HG03108 (cell line): ENCODE data around the gene CCDC77.
"Not testable (repeated sequence)": the region's sequence is repeated elsewhere in the genome, so short reads cannot be mapped to it uniquely, and the experiment has no call there.

Source experiments
- ATAC-seq: cut with Tn5 transposase; IDR thresholded peaks from one replicate; pipeline ENCODE4 v1.9.1; 2021; ENCODE audit warnings: moderate library complexity; ENCODE audit not compliant: unreplicated experiment

The CCDC77 gene

DNA sequence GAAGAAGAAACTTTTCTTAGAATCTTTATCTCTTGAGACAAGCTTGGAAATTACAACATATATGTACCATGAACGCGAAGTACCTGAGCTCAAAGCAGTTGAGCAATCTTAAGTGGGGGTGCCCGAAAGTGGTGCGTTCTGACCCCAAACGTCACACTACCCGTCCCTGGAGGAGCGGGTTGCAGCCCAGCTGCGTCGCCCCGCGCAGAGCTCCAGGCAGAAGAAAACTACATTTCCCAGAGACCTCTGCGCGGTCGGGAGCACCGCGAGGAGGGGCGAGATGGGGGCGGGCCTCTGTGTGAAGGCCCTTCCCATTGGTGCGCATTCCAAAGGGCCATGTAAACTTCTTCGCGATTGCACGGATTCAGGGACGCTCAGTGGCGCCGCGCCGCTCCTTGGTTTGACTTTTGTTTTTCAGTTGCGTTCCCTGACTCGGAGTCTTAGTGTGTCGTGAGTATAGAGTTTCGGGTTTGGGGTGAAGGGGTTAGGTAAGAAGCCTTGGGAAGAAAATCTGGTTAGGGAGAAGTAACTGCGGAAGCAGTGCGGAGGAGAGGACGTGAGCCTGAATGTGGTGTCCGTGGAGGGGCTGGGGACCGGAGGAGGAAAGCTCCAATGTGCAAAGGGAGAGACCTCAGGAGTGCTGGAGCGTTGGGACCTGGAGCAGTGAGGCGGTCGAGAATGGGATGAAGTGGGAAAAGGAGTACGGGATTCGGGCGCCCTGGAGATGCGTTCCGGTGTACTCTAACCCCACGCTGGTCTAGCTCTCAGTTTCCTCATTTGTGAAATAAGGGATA is at the start of gene CCDC77:
TSS of gene CCDC77 (plus strand) at position 410 of the 794 bp plus-strand sequence. CDS start 7,740 bp downstream, outside the sequence.
- ATAC-seq: peak; percentile 94

DNA sequence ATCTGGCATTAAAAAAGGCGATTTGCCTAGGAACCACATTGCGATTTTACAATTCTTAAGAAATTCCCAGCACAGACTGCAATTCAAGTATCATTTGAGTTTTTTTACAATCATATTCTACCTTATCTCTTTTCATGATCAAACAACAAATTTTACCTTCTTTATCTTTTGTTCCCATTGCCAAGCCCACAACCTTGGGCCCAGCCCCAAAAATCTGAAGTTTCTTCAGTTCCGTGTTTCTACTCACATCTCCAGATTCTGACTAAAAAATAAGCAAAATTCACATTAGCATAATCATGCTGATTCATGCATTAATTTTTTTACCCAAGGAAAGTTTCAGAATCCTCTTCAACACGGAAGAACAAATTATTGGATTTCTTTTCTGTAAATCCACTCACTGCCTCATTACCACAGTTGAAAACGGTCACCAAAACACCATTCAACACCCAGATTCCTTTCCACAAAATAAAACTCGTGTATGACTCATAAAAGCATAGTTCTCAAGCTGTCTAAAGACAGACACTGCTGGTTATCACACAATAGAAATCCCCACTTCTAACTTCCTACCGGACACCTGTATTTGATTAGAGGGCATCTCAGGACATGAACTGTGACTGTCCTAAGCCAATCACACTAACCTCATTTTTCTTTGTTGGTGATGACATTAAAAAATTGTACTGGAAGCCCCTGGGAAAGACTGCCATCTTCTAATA is 45.0 kb upstream of the CCDC77 start:
- ATAC-seq: no peak

DNA sequence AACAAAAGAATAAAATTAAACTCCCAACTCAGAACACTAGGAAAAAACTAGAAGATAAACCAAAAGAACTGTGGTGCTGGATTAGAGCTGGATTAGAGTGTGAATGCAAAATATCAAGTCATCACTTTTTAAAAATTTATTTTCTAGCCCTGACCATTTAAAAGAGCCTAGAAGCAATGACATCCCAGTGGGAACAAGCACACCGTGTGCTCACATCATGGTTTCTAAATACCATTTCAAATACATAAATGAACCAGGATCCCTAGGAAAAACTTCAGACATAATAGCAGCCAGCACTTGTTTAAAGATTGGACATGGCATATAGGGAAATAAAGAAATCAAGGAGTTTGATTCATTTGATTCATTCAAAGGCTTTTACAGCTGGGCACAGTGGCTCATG is 42.4 kb upstream of the CCDC77 start:
- ATAC-seq: no peak

DNA sequence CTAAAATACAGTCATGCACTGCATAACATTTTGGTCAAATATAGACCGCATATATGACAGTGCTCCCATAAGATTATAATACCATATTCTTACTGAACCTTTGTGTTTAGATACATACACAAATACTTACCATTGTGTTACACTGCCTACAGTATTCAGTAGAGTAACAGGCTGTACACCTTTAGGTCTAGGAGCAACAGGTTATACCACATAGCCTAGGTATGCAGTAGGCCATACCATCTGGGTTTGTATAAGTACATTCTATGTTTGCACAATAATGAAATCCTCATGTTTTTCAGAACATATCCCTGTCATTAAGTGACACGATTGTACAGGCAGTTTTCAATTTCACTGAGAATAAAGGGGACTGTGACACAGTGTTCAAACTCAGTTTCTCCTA is 34.6 kb upstream of the CCDC77 start:
- ATAC-seq: no peak

DNA sequence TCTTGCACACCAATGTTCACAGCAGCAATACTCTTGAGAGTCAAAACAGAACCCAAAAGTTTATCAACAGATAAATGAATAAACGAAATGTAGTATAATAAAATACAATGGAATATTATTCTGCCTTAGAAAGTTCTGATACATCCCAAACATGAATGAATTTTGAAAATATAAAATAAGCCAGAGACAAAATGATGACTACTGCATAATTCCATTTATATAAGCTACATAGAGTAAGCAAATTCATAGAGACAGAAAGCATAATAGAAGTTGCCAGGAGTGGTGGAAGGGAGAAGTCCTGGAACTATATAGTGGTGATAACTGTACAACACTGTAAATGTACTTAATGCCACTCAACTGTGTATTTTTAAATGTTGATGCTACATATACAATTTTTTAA is 33.5 kb upstream of the CCDC77 start:
- ATAC-seq: no peak

DNA sequence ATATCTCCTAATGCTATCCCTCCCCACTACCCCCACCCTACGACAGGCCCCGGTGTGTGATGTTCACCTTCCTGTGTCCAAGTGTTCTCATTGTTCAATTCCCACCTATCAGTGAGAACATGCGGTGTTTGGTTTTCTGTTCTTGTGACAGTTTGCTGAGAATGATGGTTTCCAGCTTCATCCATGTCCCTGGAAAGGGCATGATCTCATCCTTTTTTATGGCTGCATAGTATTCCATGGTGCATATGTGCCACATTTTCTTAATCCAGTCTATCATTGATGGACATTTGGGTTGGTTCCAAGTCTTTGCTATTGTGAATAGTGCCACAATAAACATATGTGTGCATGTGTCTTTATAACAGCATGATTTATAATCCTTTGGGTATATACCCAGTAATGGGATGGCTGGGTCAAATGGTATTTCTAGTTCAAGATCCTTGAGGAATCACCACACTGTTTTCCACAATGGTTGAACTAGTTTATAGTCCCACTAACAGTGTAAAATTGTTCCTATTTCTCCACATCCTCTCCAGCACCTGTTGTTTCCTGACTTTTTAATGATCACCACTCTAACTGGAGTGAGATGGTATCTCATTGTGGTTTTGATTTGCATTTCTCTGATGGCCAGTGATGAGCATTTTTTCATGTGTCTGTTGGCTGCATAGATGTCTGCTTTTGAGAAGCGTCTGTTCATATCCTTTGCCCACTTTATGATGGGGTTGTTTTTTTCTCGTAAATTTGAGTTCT is 30.5 kb upstream of the CCDC77 start:
- not testable (repeated sequence) for ATAC-seq

DNA sequence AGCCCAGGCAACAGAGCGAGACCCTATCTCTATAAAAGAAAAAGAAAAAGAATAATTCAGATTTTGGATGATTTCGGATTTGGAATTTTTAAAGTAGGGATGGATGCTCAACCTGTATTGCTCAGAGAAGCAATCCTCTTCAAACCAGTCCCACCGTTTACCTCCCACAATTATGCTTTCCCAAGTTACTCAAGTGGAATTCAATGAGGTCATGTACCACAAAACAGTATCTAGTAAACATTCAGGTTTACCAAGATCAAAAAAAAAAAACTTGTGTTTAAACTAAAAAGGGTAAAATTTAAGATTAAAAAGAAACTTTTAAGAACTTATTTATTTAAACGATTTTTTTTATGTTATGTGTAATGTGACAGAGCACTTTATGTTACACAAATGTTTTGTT is 14.8 kb upstream of the CCDC77 start:
- ATAC-seq: no peak

DNA sequence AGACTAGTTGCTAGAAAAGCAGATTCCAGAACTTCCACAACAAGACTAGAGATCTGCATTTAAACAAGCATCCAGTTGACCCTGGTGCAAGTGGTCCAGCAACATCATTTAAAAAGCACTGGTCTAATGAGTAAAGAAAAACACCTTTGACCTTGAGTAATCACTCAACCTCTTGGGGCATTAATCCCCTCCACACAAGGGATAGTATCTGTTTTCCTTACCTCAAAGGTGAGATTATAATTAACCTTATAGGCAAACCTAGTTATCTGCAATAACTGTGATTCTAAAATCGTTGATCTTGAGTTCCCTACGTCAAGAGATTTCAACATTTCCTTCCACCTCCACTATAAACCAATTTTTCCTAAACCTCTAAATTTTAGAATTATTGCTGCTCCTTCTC is 13.4 kb upstream of the CCDC77 start:
- ATAC-seq: no peak

DNA sequence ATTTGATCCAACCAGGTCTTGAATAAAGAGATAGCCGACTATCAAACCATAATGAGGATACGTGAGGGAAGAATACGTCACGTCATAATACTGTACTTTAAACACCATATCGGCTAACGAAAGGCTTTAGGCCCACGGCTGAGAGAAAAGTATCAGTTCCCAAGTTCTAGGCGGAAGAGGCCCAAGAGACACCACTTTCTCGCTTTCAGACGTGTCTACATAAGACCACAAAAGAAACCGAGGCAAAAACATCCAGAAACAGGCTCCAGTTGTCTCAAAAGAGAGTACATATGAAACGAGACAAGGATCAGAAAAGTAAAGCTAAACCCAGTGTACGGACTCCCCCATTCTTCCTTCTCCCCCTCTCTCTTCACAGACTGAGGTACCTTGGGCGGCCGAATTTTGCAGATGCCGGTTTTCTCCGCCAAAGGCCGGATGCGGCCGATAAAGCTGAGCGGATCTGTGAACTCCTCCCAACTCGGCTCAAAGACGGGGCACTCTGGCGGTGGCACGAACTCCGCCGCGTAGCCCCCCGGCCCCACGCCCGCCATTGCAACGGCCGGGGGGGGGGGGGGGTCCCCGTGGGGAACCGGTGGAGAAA is 12.8 kb upstream of the CCDC77 start:
- peak; percentile 16 for ATAC-seq

DNA sequence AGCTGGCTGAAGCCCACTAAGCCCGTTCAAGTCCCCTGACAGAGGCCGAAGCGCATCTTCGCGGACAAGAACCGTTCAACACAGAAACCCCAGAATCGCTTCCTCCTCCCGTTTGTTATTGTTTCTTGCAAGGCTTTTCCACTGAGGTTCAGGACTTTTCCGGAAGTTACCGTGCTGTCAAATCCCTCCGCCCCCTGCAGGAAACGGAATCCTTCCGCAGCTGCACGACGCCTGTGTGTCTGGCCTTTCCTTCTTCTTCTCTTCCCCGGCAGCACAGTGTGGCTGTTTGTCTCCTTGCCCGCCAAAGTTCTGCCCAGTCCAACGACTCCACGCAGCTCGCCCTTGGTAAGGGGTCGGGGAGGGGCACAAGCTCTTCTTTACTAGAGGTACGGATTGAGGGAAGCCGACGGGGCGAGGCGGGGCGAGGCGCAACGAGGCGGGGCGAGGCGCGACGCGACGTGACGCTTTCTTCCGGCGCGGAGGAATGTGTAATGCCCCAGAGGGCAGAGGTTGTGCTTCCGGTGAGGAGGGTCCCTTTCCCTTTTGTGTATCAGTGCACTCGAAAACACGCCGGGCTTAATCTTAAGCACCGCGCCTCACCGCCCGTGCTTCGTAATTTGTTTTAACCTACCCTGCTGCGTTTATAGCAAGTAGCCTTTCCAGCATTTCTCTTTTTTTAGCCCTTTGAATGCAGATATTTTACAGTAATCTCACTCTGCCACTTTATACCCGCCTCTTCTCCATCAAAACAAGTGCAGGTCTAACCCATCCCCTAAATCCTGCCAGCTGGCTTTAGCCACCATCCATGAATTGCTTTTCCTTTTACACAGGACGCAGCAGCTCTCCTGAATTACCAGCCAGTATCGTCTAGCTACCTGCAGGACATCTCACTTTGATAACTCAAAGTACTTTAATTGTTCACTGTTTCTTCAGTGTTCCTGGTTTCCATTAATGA is 12.0 kb upstream of the CCDC77 start, which contains the start of gene KDM5A:
TSS of gene KDM5A (minus strand) at position 179 of the 955 bp plus-strand sequence. CDS start 229 bp downstream, outside the sequence.
- ATAC-seq: peak; percentile 89

DNA sequence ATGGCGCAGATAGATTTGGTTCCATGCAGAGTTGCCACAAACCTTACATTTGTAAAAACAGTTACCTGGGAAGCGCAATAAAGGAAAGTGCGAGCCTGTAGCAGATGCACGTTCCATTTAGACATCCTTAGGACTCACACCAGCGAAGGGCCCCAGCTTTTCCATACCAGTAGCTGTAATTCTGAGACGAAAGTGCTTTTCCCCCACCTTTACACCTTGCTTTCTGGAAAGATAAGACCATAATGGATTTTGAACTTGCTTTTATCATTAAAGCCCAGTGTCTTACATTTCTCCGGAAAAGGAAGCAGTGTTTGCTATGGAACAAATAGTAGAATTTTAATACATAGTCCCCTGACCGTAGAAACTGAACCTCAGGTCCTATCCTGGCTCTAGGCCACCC is 616 bp upstream of the CCDC77 start:
- peak; percentile 1 for ATAC-seq

DNA sequence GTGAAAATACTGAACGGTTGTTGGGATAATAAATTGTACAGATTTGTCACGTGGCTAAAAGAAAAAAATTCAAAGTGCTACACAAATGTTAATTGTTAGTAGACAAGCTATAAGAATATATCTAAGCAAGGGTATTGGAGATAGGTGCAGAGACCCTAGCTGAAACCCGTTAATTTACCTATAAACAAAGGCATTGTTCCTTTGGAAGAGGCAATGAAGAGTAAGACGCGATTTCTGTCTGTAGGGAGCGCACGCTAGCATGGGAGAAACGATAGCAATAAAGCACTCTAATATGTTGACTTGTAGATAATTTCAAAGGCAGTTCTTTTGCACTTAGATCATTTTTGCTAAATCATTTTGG is 565 bp downstream of the CCDC77 start:
- ATAC-seq: no peak

DNA sequence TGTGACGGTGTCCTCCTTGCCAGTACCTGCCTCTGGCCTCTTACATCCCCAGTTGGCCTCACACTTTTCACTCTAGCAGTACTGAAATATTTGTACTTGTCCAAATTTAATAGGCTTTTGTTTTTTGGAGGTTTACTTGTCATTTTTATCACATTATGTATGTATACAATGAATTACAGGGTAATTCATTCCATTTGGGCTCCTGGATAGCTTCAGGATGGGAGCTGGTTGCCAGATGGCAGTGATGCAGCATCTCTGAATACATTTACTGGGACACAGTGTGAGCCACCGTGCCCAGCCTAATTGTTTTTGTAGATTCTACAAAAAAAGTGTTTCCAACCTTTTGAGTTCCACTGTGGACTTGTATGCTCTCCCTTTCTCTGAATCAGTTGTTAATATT is 13.4 kb downstream of the CCDC77 start:
- no peak for ATAC-seq

DNA sequence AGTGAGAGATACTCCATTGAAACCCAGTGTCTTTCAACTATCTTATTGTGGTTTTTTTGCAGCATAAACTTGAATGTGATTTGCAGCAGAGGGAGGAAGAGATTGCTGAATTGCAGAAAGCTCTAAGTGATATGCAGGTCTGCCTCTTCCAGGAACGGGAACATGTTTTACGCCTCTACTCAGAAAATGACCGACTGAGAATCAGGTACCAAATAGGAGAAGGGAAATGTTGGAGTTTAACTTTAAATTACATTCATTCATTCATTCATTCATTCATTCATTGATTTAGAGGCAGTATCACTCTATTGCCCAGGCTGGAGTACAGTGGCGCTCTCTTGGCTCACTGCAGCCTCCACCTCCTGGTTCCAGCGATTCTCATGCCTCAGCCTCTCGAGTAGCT is 17.0 kb downstream of the CCDC77 start:
- no peak for ATAC-seq

DNA sequence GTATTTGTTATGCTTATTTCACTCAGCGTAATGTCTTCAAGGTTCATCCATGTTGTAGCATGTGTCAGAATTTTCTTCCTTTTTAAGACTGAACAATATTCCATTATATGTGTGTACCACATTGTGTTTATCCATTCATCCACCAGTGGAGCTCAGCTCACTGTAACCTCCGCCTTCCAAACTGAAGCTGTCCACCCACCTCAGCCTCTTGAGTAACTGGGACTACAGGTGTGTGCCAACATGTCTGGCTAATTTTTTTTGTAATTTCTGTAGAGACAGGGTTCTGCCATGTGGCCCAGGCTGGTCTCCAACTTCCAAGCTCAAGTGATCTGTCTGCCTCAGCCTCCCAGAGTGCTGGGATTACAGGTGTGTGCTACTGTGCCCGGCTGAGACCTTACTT is 21.1 kb downstream of the CCDC77 start:
- no peak for ATAC-seq

DNA sequence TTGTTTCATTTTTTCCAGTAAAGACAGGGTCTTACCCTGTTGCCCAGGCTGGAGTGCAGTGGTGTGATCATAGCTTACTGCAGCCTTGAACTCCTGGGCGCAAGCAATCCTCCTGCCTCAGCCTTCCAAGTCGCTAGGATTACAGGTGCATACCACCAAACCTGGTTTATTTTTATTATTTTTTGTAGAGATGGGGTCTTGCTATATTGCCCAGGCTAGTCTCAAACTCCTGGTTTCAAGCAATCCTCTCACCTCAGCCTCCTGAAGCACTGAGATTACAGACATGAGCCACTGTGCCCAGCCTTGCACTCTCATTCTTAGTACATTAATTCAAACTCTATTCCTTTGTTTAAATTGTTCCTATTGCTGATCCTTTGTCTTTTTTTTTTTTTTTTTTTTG is 34.3 kb downstream of the CCDC77 start:
- ATAC-seq: not testable (repeated sequence)

DNA sequence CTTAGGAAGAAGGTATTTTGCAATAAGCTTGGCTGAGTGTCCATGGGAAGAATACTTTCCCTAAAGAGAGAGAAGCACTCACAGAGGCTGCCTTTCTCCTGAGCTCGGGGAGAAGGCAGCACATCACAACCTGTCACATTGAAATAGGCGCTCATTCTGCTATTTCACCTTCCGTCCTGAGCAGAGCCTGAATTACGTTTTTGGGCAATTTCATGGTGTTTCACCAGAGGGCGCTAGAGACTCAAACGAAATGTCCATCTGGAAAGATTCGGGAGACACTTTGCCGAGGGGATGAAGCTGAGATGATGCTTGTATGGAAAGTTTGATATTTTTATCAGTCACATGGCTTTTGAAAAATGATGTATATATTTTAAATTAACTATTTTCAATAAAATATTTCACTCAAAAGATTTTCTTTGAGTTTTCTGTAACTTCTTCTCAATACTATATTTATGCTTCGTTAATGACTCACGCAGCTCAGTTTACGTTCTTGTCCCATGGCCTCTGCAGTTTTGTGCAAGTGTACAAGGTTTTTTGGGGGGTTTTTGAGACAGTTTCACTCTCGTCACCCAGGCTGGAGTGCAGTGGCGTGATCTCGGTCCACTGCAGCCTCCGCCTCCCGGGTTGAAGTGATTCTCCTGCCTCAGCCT is 40.9 kb downstream of the CCDC77 start:
- ATAC-seq: no peak

DNA sequence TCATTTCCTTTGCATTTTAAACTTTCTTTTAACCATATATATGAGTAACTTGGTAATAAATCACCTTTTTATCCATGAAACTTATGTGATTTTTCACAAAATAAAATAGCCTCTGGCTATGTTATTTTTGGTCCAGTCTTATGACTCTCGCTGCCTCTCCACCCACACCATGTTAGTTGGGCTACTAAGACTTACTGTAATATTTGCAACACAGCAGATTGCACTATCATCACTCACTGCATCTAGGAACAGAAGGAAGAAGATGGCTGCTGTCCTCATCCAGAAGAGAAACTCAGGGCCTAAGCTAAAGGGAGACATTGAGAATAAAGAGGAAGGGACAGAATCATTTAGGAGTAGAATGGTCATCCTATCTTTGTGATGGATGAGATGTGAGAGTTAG is 45.7 kb downstream of the CCDC77 start:
- ATAC-seq: no peak

DNA sequence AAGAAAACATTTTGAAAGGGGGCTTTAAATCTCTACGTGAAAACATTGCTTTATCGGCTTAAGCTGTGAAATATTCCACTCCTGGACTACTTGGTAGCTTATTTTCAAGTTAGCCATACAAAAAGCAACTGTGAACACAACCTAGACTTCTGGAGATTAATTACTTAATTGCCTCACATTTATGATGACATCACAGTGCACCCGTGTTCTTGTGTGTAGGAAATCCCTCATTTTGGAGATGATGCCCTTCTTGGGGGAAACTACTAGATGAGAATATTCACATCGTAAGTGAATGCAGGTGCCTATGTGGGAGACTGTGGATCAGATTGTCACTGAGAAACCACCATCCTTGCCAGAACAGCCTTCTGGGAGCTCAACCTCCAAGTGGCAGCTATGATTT is 47.8 kb downstream of the CCDC77 start:
- no peak for ATAC-seq

DNA sequence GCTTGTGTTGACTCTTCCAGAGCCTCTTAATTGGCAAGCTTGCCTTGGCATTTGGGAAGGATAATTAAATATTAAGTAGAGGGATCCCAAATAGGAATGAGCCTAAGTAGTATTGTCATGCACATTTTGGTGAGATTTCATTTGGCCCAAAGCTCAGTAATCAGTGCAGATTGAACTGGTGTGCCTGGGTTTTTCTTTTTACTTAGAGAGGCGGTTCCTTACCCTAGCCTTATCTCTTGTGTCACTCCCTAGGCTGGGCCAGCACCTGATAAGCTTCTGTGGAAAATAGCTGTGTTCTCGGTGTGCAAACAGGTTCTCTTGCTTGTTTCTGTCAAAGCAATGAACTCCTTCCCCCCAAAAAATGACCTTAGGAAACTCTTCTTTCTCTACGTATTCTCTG is 49.0 kb downstream of the CCDC77 start:
- ATAC-seq: no peak
